Mesendoderm (in vitro differentiated cells): ENCODE data around the gene SDHAF4.
A peak's percentile ranks its signal among the peaks of the same experiment; 100 is the strongest.
"Not testable (repeated sequence)": the region's sequence is repeated elsewhere in the genome, so short reads cannot be mapped to it uniquely, and the experiment has no call there.

Source experiments
- DNase-seq: peaks from one replicate; pipeline ENCODE4 v3.0.0; 2013
- H2AK5ac ChIP-seq: 2 replicates; pipeline ENCODE4 v1.6.1; 2013; ENCODE audit warnings: low read length, inconsistent platforms
- H2BK120ac ChIP-seq: 2 replicates; pipeline ENCODE4 v1.6.1; 2013; ENCODE audit warnings: low read depth, mild to moderate bottlenecking, low read length, moderate library complexity, mixed read lengths
- H2BK15ac ChIP-seq: replicated peaks from 2 replicates; pipeline ENCODE4 v1.6.1; 2013; ENCODE audit warnings: low read depth, mild to moderate bottlenecking, moderate library complexity
- H2BK5ac ChIP-seq: 2 replicates; pipeline ENCODE4 v1.6.1; 2013; ENCODE audit warnings: low read length, inconsistent platforms
- H3K18ac ChIP-seq: 2 replicates; pipeline ENCODE4 v1.6.1; 2013; ENCODE audit warnings: mild to moderate bottlenecking, low read length, mixed read lengths
- H3K23ac ChIP-seq: one replicate; pipeline ENCODE4 v1.6.1; 2013; ENCODE audit warnings: low read length
- H3K27ac ChIP-seq: 2 replicates; pipeline ENCODE4 v1.5.1; 2013; ENCODE audit warnings: low read depth, mild to moderate bottlenecking, inconsistent platforms, low read length, moderate library complexity
- H3K27me3 ChIP-seq: 2 replicates; pipeline ENCODE4 v1.6.1; 2013; ENCODE audit warnings: low read length, control low read depth, mild to moderate bottlenecking, inconsistent platforms; ENCODE audit not compliant: insufficient read depth, poor library complexity
- H3K36me3 ChIP-seq: 2 replicates; pipeline ENCODE4 v1.6.1; 2013; ENCODE audit warnings: low read length, inconsistent platforms; ENCODE audit not compliant: control insufficient read depth, insufficient read depth
- H3K4ac ChIP-seq: one replicate; pipeline ENCODE4 v1.6.1; 2013; ENCODE audit warnings: low read depth, mild to moderate bottlenecking, low read length, moderate library complexity
- H3K4me1 ChIP-seq: 2 replicates; pipeline ENCODE4 v1.6.1; 2013; ENCODE audit warnings: low read depth, low read length, inconsistent platforms; ENCODE audit not compliant: control insufficient read depth
- H3K4me2 ChIP-seq: 2 replicates; pipeline ENCODE4 v1.6.1; 2013; ENCODE audit warnings: low read length
- H3K4me3 ChIP-seq: 2 replicates; pipeline ENCODE4 v1.5.1; 2013; ENCODE audit warnings: mild to moderate bottlenecking, low read length
- H3K56ac ChIP-seq: one replicate; pipeline ENCODE4 v1.6.1; 2013; ENCODE audit warnings: low read length
- H3K79me1 ChIP-seq: 2 replicates; pipeline ENCODE4 v1.6.1; 2013; ENCODE audit warnings: low read length, inconsistent platforms
- H3K79me2 ChIP-seq: 2 replicates; pipeline ENCODE4 v1.6.1; 2013; ENCODE audit warnings: mild to moderate bottlenecking, low read length; ENCODE audit not compliant: control insufficient read depth, insufficient read depth
- H3K9ac ChIP-seq: 2 replicates; pipeline ENCODE4 v1.6.1; 2013; ENCODE audit warnings: low read length, inconsistent platforms
- H4K5ac ChIP-seq: one replicate; pipeline ENCODE4 v1.6.1; 2013; ENCODE audit warnings: low read length
- H4K8ac ChIP-seq: one replicate; pipeline ENCODE4 v1.6.1; 2013; ENCODE audit warnings: low read depth, mild to moderate bottlenecking, control low read depth, low read length, moderate library complexity
- WGBS: extraction: QIAGEN DNeasy Blood & Tissue Kit; methylation state at CpG from one replicate; pipeline ENCODE4 v1.1.7; 2013; ENCODE audit warnings: low lambda C conversion rate, missing lambda C conversion rate; ENCODE audit not compliant: insufficient coverage; ENCODE audit errors: extremely low coverage; 5-methylcytosine and 5-hydroxymethylcytosine counted together

SDHAF4 gene

DNA sequence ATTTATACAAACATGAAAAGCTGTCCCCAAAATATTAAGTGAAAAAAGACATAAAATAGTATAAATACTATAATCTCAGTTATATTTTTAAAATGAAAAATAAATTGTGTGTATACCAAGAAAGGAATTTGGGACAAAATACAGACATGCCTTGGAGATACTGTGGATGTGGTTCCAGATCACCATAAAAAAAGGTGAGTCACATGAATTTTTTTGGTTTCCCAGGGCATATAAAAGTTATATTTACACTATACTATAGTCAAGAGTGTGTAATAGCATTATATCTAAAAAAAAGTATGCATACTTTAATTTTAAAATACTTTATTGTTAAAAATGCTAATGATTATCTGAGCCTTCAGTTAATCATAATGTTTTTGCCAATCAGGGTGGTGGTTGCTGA, 17.4 kb upstream of the SDHAF4 start:
- no peak overlapping the region for H3K56ac ChIP-seq
- H4K5ac ChIP-seq = no peak overlapping the region
- H3K79me2 ChIP-seq = no peaks in the 10 kb centered on the region
- no peak overlapping the region for H2BK15ac ChIP-seq
- no peaks in the 10 kb centered on the region for H3K79me1 ChIP-seq
- no peak for DNase-seq
- no peak overlapping the region for H3K4me3 ChIP-seq
- H3K4me2 ChIP-seq = no peak overlapping the region
- H3K9ac ChIP-seq = no peak overlapping the region
- H4K8ac ChIP-seq = no peak overlapping the region
- no peak overlapping the region for H2AK5ac ChIP-seq
- H3K23ac ChIP-seq = no peak overlapping the region
- H2BK120ac ChIP-seq = no peak overlapping the region
- H3K4ac ChIP-seq = no peak overlapping the region
- no peak overlapping the region for H2BK5ac ChIP-seq
- no peaks in the 10 kb centered on the region for H3K4me1 ChIP-seq
- no peak overlapping the region for H3K27ac ChIP-seq
- no peaks in the 10 kb centered on the region for H3K27me3 ChIP-seq
- H3K18ac ChIP-seq = no peak overlapping the region
- H3K36me3 ChIP-seq = no peaks in the 10 kb centered on the region

DNA sequence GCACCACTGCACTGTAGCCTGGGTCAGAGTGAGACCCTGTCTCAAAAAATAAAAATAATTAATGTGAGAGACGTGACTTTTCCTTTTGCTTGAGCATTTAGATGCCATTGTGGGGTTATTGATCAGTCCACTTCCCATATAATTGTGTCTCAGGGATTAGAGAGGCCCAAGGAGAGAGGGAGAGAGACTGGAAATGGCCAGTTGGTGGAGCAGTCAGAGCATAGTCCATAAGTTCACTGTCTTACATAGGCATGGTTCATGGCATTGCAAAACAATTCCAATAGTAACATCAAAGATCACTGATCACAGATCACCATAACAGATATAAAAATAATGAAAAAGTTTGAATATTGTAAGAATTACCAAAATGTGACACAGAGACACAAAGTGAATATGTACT, 15.2 kb upstream of the SDHAF4 start:
- Histone ChIP-seq H3K27me3 (no peaks in the 10 kb centered on the region), H3K27ac (no peak overlapping the region), H4K8ac (no peak overlapping the region), H3K4me1 (no peaks in the 10 kb centered on the region), H3K23ac (no peak overlapping the region), H2BK120ac (no peak overlapping the region), H2BK15ac (no peak overlapping the region), H3K79me1 (no peaks in the 10 kb centered on the region), H4K5ac (no peak overlapping the region), H2BK5ac (no peak overlapping the region), H2AK5ac (no peak overlapping the region), H3K18ac (no peak overlapping the region), H3K4me3 (no peak overlapping the region), H3K36me3 (no peaks in the 10 kb centered on the region), H3K9ac (no peak overlapping the region), H3K79me2 (no peaks in the 10 kb centered on the region), H3K4me2 (no peak overlapping the region), H3K56ac (no peak overlapping the region), H3K4ac (no peak overlapping the region)
- DNase-seq = peak; percentile 13
- no CpG with 5 or more reads among the region's 1 CpG for WGBS

DNA sequence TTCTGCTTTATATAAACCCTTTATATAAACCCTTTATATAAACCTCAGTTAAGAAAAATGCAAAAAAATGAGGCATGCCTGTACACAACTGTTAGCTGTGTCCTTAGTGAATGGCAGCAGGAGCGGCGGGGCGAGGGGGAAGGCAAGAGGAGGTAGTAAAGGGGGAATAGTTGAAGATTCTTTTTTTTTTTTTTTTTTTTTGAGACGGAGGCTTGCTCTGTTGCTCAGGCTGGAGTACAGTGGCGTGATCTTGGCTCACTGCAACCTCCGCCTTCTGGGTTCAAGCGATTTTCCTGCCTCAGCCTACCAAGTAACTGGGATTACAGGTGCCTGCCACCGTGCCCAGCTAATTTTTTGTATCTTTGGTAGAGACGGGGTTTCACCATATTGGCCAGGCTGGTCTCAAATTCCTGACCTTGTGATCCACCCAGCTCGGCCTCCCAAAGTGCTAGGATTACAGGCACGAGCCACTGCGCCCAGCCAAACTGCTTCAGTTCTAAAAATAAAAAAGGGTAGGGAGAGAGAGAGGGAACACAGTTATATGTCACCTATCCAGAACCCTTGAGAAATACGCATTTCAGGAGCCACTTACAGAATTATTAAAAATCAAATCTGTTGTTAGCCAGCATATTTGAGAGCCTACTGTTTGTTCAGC, 14.3 kb upstream of the SDHAF4 start:
- DNase-seq, H3K36me3 ChIP-seq, H2BK15ac ChIP-seq, H3K27me3 ChIP-seq, H3K4me1 ChIP-seq, H4K8ac ChIP-seq, H3K27ac ChIP-seq, H3K18ac ChIP-seq, H2BK5ac ChIP-seq, H3K79me1 ChIP-seq, H3K4me3 ChIP-seq, H3K23ac ChIP-seq, H4K5ac ChIP-seq, H3K4me2 ChIP-seq, H2BK120ac ChIP-seq, H3K9ac ChIP-seq, H3K79me2 ChIP-seq, H2AK5ac ChIP-seq, H3K56ac ChIP-seq, H3K4ac ChIP-seq: not testable (repeated sequence)
- WGBS = no CpG with 5 or more reads among the region's 13 CpGs

DNA sequence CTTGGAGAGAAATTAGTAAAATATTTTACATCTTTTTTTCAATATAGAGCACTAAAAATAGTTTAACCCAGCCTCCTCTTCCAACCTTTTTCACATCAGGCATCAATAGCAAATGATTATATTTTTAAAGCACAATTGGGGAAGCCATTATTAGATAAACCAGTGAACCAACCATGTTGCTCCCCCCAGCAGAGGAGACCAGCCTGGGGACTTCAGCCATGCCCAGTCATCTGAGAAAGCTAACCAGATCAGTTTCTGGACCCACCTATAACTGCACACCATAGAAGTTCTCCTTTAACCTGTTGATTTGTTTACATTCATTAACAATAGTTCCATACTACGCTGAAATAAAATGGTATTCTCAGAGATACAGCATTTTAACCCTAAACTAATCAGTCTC, 13.8 kb upstream of the SDHAF4 start:
- Histone ChIP-seq H3K18ac (no peak overlapping the region), H2BK15ac (no peak overlapping the region), H3K27me3 (no peaks in the 10 kb centered on the region), H3K9ac (no peak overlapping the region), H4K8ac (no peak overlapping the region), H3K4ac (no peak overlapping the region), H3K56ac (no peak overlapping the region), H4K5ac (no peak overlapping the region), H3K27ac (no peak overlapping the region), H3K4me3 (no peak overlapping the region), H2AK5ac (no peak overlapping the region), H3K4me1 (no peaks in the 10 kb centered on the region), H3K79me2 (no peaks in the 10 kb centered on the region), H3K79me1 (no peaks in the 10 kb centered on the region), H3K23ac (no peak overlapping the region), H3K4me2 (no peak overlapping the region), H2BK5ac (no peak overlapping the region), H2BK120ac (no peak overlapping the region), H3K36me3 (no peaks in the 10 kb centered on the region)
- no peak for DNase-seq
- no CpG with 5 or more reads among the region's 1 CpG for WGBS

DNA sequence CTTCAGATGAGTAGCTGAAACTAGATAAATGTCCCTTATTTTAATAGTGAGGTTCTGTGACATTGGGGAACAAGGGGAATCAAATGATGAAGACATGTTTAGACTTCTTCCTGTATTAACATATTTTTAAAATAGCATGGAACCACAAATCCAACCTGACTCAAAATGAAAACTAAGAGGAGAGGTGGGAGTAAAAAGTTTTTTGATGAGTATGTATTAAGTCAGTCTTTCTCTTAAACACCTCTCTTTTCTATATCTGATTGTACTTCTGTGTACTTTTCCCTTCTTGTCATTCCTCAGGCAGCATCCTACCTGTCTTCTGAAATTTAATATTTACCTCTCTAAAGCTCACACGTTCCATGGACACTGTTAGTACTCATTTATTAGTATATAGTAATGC, 8.7 kb upstream of the SDHAF4 start:
- Histone ChIP-seq H2AK5ac (no peak overlapping the region), H3K79me2 (no peaks in the 10 kb centered on the region), H3K18ac (no peak overlapping the region), H4K5ac (no peak overlapping the region), H3K4me2 (no peak overlapping the region), H3K56ac (no peak overlapping the region), H3K9ac (no peak overlapping the region), H2BK5ac (no peak overlapping the region), H3K4me3 (no peak overlapping the region), H2BK15ac (no peak overlapping the region), H4K8ac (no peak overlapping the region), H3K79me1 (no peaks in the 10 kb centered on the region), H3K27me3 (no peaks in the 10 kb centered on the region), H3K4me1 (no peaks in the 10 kb centered on the region), H2BK120ac (no peak overlapping the region), H3K27ac (no peak overlapping the region), H3K23ac (no peak overlapping the region), H3K4ac (no peak overlapping the region), H3K36me3 (no peaks in the 10 kb centered on the region)
- WGBS = no CpG with 5 or more reads among the region's 1 CpG
- no peak for DNase-seq

DNA sequence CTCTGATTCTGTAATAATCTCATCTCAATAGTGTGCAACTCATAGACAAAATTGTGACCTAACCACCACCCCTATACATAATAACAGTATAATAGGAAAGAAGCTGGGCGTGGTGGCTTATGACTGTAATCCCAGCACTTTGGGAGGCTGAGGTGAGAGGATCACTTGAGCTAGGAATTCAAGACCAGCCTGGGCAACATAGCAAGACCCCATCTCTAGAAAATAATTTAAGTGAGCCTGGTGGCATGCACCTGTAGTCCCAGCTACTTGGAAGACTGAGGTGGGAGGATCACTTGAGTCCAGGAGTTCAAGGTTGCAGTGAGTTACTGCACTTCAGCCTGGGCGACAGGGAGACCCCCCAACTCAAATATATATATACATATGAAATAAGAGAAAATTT, 4.3 kb upstream of the SDHAF4 start:
- H3K36me3 ChIP-seq, H3K4me1 ChIP-seq, H2BK5ac ChIP-seq, H3K4me3 ChIP-seq, H2AK5ac ChIP-seq, H2BK15ac ChIP-seq, H4K8ac ChIP-seq, H3K79me1 ChIP-seq, H3K56ac ChIP-seq, H3K4ac ChIP-seq, H3K27me3 ChIP-seq, H2BK120ac ChIP-seq, H3K27ac ChIP-seq, H3K4me2 ChIP-seq, H3K79me2 ChIP-seq, DNase-seq, H3K9ac ChIP-seq, H3K23ac ChIP-seq, H4K5ac ChIP-seq, H3K18ac ChIP-seq: not testable (repeated sequence)
- WGBS = no CpG with 5 or more reads among the region's 2 CpGs
